GM12874 (cell line): ENCODE results near the gene TAF1A.

Source experiments
- TF ChIP-seq, protein P1 (sequence below): IDR thresholded peaks from 2 replicates; pipeline ENCODE4 v1.5.1; 2011; ENCODE audit warnings: low read depth, mild to moderate bottlenecking, control low read depth, low read length, moderate library complexity; ENCODE audit not compliant: insufficient read depth

Gene TAF1A

DNA sequence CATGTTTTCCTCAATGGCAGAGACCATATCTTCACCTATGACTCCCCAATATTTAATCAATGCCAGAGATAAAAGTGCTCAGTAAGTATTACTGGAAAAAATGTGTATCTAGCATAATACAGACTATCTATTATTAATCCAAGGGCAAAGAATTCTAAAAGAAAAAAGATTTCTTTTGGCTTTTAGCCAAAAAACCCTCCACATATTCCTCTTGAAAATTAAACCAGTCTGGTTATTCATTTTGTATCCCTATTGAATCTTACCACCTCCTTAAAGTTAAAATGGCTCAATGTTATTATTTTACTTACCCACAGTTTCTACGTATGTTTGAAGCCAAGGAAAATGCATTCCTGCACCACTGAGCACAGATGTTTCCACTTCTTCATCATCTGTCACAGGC lies 1.6 kb downstream of the TAF1A start:
- TF ChIP-seq, protein P1, sequence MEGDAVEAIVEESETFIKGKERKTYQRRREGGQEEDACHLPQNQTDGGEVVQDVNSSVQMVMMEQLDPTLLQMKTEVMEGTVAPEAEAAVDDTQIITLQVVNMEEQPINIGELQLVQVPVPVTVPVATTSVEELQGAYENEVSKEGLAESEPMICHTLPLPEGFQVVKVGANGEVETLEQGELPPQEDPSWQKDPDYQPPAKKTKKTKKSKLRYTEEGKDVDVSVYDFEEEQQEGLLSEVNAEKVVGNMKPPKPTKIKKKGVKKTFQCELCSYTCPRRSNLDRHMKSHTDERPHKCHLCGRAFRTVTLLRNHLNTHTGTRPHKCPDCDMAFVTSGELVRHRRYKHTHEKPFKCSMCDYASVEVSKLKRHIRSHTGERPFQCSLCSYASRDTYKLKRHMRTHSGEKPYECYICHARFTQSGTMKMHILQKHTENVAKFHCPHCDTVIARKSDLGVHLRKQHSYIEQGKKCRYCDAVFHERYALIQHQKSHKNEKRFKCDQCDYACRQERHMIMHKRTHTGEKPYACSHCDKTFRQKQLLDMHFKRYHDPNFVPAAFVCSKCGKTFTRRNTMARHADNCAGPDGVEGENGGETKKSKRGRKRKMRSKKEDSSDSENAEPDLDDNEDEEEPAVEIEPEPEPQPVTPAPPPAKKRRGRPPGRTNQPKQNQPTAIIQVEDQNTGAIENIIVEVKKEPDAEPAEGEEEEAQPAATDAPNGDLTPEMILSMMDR, result no peak

DNA sequence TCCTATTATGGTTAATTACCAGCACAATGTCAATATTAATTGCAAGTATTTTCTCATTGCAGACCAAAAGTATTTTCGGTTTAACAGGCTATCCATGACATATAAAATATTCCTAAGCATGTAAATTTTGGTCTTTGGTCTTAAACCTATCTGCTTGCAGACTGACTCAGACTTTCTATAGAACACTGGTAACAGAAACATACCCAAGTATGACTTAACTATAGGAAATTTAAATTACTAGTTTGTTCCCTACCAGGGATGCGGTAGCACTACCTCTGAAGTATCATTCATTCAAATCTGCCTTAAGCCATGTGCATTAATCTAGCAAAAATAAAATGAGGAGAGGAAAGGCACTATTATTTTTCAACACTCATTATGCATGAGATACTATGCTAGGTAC lies 2.9 kb downstream of the TAF1A start:
- TF ChIP-seq, protein P1, result no peak

DNA sequence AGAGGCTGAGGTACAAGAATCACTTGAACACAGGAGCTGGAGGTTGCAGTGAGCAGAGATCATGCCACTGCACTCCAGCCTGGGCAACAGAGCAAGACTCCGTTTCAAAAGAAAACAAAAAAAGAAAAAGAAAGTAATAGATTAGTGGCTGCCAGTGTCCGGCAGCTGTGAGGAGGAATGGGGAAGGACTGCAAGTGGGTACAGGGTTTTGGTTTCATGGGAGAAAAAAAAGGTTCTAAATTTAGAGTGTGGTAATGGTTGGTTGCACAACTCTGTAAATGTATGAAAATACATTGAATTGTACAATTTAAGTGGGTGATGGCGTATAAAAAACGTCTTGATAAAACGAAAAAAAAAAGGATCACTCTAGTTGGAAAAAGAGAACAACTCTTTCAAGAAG lies 6.7 kb downstream of the TAF1A start:
- TF ChIP-seq, protein P1, result no peak

DNA sequence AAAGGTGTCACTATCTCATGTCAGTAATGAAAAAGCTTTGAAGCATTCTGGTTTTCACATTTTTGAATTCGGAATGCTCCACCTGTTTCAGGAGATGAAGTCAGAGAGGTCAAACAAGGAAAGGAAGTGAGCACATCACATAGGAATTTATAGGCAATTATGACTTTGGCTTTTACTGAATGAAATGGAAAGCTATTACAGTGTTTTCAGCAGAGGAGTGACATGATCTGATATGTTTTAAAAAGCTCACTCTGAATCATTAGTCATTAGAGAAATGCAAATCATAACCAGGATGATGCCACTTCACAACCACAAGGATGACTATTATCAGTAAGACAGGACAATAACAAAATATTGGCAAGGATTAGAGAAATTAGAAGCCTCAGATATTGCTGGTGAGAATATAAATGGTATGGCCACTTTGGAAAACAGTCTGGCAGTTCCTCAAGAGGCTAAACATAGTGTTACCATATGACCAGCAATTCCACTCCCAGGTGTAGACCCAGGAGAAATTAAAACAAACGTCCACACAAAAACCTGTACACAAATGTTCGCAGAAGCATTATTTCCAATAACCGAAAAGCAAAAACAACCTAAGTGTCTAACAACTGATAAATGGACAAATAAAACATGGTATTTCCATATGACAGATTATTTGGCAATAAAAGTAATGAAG lies 7.5 kb downstream of the TAF1A start:
- TF ChIP-seq, protein P1, result no peak

DNA sequence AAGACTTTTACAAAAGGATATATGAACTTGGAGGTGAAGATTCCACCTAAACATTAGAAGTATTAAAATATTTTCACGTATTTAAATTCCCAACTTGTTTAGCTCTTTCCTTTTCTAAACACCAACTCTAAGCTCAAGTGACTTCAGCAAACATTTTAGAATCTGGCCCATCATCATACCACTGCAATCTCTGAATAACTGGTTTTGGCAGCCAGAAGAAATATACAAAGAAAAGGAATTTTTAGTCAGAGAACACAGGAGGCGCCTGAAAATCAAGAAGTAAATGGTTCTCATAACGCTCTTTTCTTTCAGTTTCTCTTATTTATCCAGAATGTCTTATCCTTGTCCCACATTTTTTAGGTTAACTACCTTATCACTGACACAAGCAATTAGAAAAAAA lies 10.4 kb downstream of the TAF1A start:
- TF ChIP-seq, protein P1, result no peak

DNA sequence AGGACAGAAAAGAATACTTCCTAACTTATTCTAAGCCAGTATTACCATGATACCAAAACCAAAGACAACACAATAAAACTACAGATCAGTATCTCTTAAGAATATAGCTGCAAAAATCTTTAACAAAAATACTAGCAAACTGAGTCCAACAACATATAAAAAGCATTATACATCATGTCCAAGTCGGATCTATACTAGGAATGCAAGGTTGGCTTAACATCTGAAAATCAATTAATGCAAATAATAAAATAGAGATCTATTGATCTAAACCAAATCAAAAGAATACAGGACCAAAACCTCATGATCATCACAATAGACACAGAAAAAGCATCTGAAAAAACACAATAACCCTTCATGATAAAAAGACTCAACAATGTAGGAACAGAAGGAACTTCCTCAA lies 18.9 kb downstream of the TAF1A start:
- TF ChIP-seq, protein P1, result no peak

DNA sequence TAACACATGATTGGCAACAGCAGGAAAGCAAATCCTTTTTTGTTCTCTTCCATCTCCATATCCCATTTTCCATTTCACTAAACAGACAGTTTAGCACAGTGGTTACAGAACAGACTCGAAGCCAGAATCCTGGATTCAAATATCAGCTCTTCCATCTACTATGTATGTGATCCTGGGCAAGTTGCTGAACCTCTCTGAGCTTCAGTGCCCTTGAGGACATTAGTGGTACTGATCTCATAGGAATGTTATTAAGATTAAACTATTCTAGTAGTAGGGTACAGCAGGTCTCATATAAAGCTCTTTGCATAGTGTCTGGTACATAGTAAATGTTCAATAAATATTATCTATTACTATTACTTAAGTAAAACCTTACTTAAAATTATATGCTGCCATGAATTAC lies 28.1 kb downstream of the TAF1A start:
- TF ChIP-seq, protein P1, result no peak
